ENCODE data around the gene PCDHGA6.

- TF ChIP-seq GATA2 (IDR thresholded peaks at IDR 0.05; ENCODE audit: low read depth, low read length): no peak
- TF ChIP-seq GATA3 (IDR thresholded peaks at IDR 0.05; ENCODE audit: low read depth, low read length): no peak
These were observed 18.7 kb upstream of the PCDHGA6 start, which contains the start of gene PCDHGA4 for GRCh38 chr5:141354900-141355469.
